Cardiac muscle cell (in vitro differentiated cells and primary cell): ENCODE measurements around the gene COL15A1. TPM values are rescaled to one million over a fixed set of nuclear protein-coding genes. Genes with fewer than 3 reads are reported as not detected.

Experiments used
- DNase-seq, 2 donors: peaks; one replicate each; pipeline versions ENCODE4 v3.0.0 to v3.0.0-alpha.2; 2010 to 2017; ENCODE audit warnings: low read depth in 1 of 2, low spot score in 1 of 2
- H3K27ac ChIP-seq: fragments of 200-600 bp; sonication (generic); 2 replicates; pipeline ENCODE4 v1.5.1; 2016
- H3K27me3 ChIP-seq: fragments of 200-600 bp; sonication (generic); 2 replicates; pipeline ENCODE4 v1.6.0; 2016; ENCODE audit warnings: control low read depth
- H3K36me3 ChIP-seq: fragments of 200-600 bp; sonication (generic); 2 replicates; pipeline ENCODE4 v1.5.1; 2016; ENCODE audit warnings: control low read depth
- H3K4me1 ChIP-seq: fragments of 200-600 bp; sonication (generic); 2 replicates; pipeline ENCODE4 v1.8.1; 2017; ENCODE audit warnings: low read depth, mild to moderate bottlenecking, mixed run types
- H3K4me3 ChIP-seq: fragments of 200-600 bp; sonication (generic); 2 replicates; pipeline ENCODE4 v1.5.1; 2016; ENCODE audit warnings: mild to moderate bottlenecking
- H3K9me3 ChIP-seq: fragments of 200-600 bp; sonication (generic); 2 replicates; pipeline ENCODE4 v1.5.1; 2017; ENCODE audit warnings: low read depth, mild to moderate bottlenecking, control low read depth
- CTCF ChIP-seq: IDR thresholded peaks from 2 replicates; pipeline ENCODE4 v1.5.1; 2012; ENCODE audit warnings: low read depth, mild to moderate bottlenecking, low read length
- polyA plus RNA-seq: library from polyadenylated mRNA; unstranded; fragments of >200 nt; fragmentation: Nextera tagmentation; extraction: Ambion mirVana; gene quantifications from 2 replicates; pipeline ENCODE4 v1.2.1, GENCODE V29; 2016
- total RNA-seq: library from RNA; depleted of rRNA; stranded (reverse); fragments of >200 nt; gene quantifications from 2 replicates; pipeline ENCODE4 v1.2.3, GENCODE V29; 2016

Gene COL15A1
- total and polyA plus RNA-seq, 2 experiments from 2014 or later, result 0.74 to 1.3 TPM

DNA sequence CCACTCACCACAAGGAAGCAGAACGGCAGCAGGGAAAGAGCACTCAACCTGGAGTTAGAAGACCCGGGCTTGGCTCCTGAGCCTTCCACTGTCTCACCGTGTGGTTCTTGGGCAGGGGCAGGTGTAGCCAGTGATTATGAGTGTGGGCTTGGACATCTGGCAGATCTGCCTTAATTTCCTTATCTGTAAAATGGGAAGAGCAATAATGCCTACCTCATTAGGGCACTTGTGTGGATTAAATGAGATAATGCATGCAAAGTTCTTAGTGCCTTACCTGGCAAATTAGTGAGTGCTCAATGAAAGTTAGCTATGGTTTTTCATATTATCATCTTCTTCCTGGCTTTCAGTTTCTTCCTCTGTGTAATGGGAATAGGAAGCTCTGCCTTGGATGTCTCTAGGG, 28.1 kb upstream of the COL15A1 start:
- H3K27ac ChIP-seq, result no peak overlapping the region
- H3K9me3 ChIP-seq, result no peaks in the 10 kb centered on the region
- no peak overlapping the region for H3K4me3 ChIP-seq
- no peaks in the 10 kb centered on the region for H3K27me3 ChIP-seq
- TF ChIP-seq CTCF, result no peak
- H3K36me3 ChIP-seq, result no peaks in the 10 kb centered on the region
- H3K4me1 ChIP-seq, result peaks cover 18% of the 10 kb centered on the region
- no peak for DNase-seq

- DNase-seq, result peak; percentile 49 to 54
- Histone ChIP-seq H3K27me3 (no peaks in the 10 kb centered on the region), H3K4me1 (peaks cover 18% of the 10 kb centered on the region), H3K27ac (peak overlapping the region; percentile 15), H3K36me3 (no peaks in the 10 kb centered on the region), H3K9me3 (no peaks in the 10 kb centered on the region), H3K4me3 (no peak overlapping the region)
- no peak for TF ChIP-seq CTCF
These were observed 27.0 kb upstream of the COL15A1 start for GRCh38 chr9:98916660-98917059.

- Histone ChIP-seq H3K27me3 (no peaks in the 10 kb centered on the region), H3K4me3 (no peak overlapping the region), H3K27ac (peak overlapping the region; percentile 24), H3K4me1 (peaks cover 18% of the 10 kb centered on the region), H3K9me3 (no peaks in the 10 kb centered on the region), H3K36me3 (no peaks in the 10 kb centered on the region)
- TF ChIP-seq CTCF, result no peak
- DNase-seq, result peak; percentile 26 to 44
These were observed 25.8 kb upstream of the COL15A1 start for GRCh38 chr9:98917746-98918487.

GRCh38 chr9:98921732-98922131, 22.0 kb upstream of the COL15A1 start:
- Histone ChIP-seq H3K4me3 (no peak overlapping the region), H3K27ac (no peak overlapping the region), H3K4me1 (peaks cover 23% of the 10 kb centered on the region), H3K9me3 (no peaks in the 10 kb centered on the region), H3K27me3 (no peaks in the 10 kb centered on the region), H3K36me3 (no peaks in the 10 kb centered on the region)
- DNase-seq, result no peak
- no peak for TF ChIP-seq CTCF

DNA sequence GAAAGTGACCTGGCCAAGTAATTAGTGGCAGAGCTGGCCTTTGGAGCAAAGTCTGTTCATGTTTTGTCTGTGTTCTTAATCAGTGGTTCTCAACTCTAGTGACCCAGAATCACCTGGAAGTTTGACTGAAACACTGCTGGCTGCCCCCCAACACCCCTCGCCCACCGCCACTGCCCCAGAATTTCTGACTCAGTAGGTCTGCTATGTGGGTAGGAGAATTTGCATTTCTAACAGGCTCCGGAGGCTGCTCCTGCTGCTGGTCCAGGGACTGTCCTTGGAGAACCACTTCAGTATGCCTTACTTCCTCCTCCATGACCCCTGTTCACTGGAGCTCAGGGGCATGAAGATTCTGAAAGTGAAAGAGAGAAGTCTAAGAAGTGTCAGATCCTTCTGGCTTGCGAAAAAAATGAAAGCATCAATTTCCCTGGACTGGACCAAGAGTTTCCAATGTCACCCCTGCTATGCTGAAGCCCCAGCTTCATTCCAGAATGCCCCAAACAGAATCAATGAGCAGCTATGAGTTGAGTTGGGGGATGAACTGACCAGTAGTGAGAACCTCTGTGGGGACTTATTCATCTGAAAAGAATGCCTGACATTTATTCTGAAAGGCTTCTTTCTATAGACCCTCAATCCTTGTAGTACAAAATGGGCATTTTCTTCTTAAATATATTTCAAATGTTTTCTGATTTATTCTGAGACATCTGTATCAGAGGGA, 20.8 kb upstream of the COL15A1 start:
- Histone ChIP-seq H3K9me3 (no peaks in the 10 kb centered on the region), H3K27ac (no peak overlapping the region), H3K36me3 (no peaks in the 10 kb centered on the region), H3K27me3 (no peaks in the 10 kb centered on the region), H3K4me1 (peaks cover 11% of the 10 kb centered on the region), H3K4me3 (no peak overlapping the region)
- no peak for TF ChIP-seq CTCF
- peak in 1 of 2 donors; percentile 16 for DNase-seq
